NCI-H748 (cell line): ENCODE data around the gene MRPS26.
"Not testable (repeated sequence)": the region's sequence is repeated elsewhere in the genome, so short reads cannot be mapped to it uniquely, and the experiment has no call there.

Experiments used
- DNase-seq: peaks from one replicate; lab custom pipeline; 2025; ENCODE audit not compliant: unreplicated experiment; lab: John Stamatoyannopoulos, UW

MRPS26 gene

GRCh38 chr20:3072530-3073250 is 26.8 kb downstream of the MRPS26 start:
- DNase-seq = no peak

GRCh38 chr20:3073251-3073643 is 27.4 kb downstream of the MRPS26 start:
- not testable (repeated sequence) for DNase-seq

GRCh38 chr20:3074812-3075211 is 29.0 kb downstream of the MRPS26 start:
- DNase-seq = peak; percentile 28

- not testable (repeated sequence) for DNase-seq
These were observed 29.5 kb downstream of the MRPS26 start for GRCh38 chr20:3075315-3075714.

- DNase-seq = no peak
These were observed 31.8 kb downstream of the MRPS26 start for GRCh38 chr20:3077618-3078134.

- no peak for DNase-seq
These were observed 35.1 kb downstream of the MRPS26 start for GRCh38 chr20:3080939-3081388.

GRCh38 chr20:3081641-3082040 is 35.8 kb downstream of the MRPS26 start:
- DNase-seq = no peak

- peak; percentile 64 for DNase-seq
These were observed 36.6 kb downstream of the MRPS26 start for GRCh38 chr20:3082306-3082951.

- peak; percentile 52 for DNase-seq
These were observed 37.4 kb downstream of the MRPS26 start for GRCh38 chr20:3082955-3083952.

- DNase-seq = no peak
These were observed 38.6 kb downstream of the MRPS26 start, which contains the start of gene AVP for GRCh38 chr20:3084283-3084985. Gene AVP (minus strand): TSS chr20:3084724. CDS start chr20:3084674, 50 bp downstream.

- DNase-seq = no peak
These were observed 39.1 kb downstream of the MRPS26 start for GRCh38 chr20:3084986-3085360.

GRCh38 chr20:3085571-3086072 is 39.8 kb downstream of the MRPS26 start:
- DNase-seq = no peak

- DNase-seq = no peak
These were observed 42.2 kb downstream of the MRPS26 start for GRCh38 chr20:3088031-3088430.

- DNase-seq = no peak
These were observed 44.7 kb downstream of the MRPS26 start for GRCh38 chr20:3090565-3090964.

GRCh38 chr20:3092611-3093379 is 46.9 kb downstream of the MRPS26 start:
- no peak for DNase-seq

GRCh38 chr20:3093861-3094361 is 48.1 kb downstream of the MRPS26 start:
- DNase-seq = no peak

- DNase-seq = no peak
These were observed 49.2 kb downstream of the MRPS26 start for GRCh38 chr20:3094848-3095629.
